SK-N-SH (cell line): ENCODE measurements around the gene NEURL2. TPM values are rescaled to one million over a fixed set of nuclear protein-coding genes. Genes with fewer than 3 reads are reported as not detected.

ENCODE experiments used
- CTCF ChIA-PET: fragments of 300-600, 350-600 bp; formaldehyde crosslinking; extraction: SDS; loops from one replicate; lab custom pipeline; 2021; lab: Yijun Ruan, JAX
- POLR2A ChIA-PET: fragments of 350-600 bp; sonication (Branson Sonifier 250); formaldehyde crosslinking; extraction: SDS; loops from one replicate; lab custom pipeline; 2020; ENCODE audit warnings: antibody characterized with exemption, inconsistent platforms; lab: Yijun Ruan, JAX
- DNase-seq: peaks from one replicate; pipeline ENCODE4 v3.0.0; 2012
- H2AFZ ChIP-seq: fragments of 200-600 bp; sonication (generic); 2 replicates; pipeline ENCODE4 v1.8.1; 2016; ENCODE audit warnings: antibody characterized with exemption, mild to moderate bottlenecking, low read depth
- H3F3A ChIP-seq: fragments of 200-600 bp; sonication (generic); replicated peaks from 2 replicates; pipeline ENCODE3; 2016; ENCODE audit warnings: antibody characterized with exemption, mild to moderate bottlenecking; ENCODE audit not compliant: insufficient read depth
- H3K27ac ChIP-seq, 2 experiments: fragments of 200-500 bp in 1 of 2; fragments of 200-600 bp in 1 of 2; sonication (Bioruptor generic) in 1 of 2; sonication (generic), shearing (Covaris generic) in 1 of 2; 2 replicates each; pipeline versions ENCODE4 v1.5.1 to v1.6.1; 2014 to 2016; ENCODE audit warnings: low read depth in 2 of 2, inconsistent platforms in 1 of 2, low read length in 1 of 2, mild to moderate bottlenecking in 1 of 2, mixed read lengths in 1 of 2
- H3K27me3 ChIP-seq: fragments of 200-600 bp; sonication (generic), shearing (Covaris generic); 2 replicates; pipeline ENCODE4 v1.6.1; 2016; ENCODE audit warnings: mixed run types; ENCODE audit not compliant: insufficient read depth
- H3K36me3 ChIP-seq, 2 experiments: fragments of 200-500 bp in 1 of 2; fragments of 200-600 bp in 1 of 2; sonication (Bioruptor generic) in 1 of 2; sonication (generic) in 1 of 2; replicated peaks in 1 of 2; 2 replicates each; pipeline versions ENCODE3 to v1.5.1; 2014 to 2016; ENCODE audit warnings: low read length in 1 of 2, mild to moderate bottlenecking in 1 of 2; ENCODE audit not compliant: insufficient read depth in 2 of 2, control insufficient read depth in 1 of 2
- H3K4me1 ChIP-seq, 2 experiments: fragments of 200-500 bp in 1 of 2; fragments of 200-600 bp in 1 of 2; sonication (Bioruptor generic) in 1 of 2; sonication (generic), shearing (Covaris generic) in 1 of 2; 2 replicates each; pipeline versions ENCODE4 v1.5.1 to v1.6.1; 2014 to 2016; ENCODE audit warnings: low read depth in 1 of 2, low read length in 1 of 2, mixed run types in 1 of 2; ENCODE audit not compliant: insufficient read depth in 2 of 2, control insufficient read depth in 1 of 2
- H3K4me2 ChIP-seq: fragments of 200-600 bp; sonication (generic), shearing (Covaris generic); 2 replicates; pipeline ENCODE4 v1.6.1; 2017; ENCODE audit warnings: mixed run types
- H3K4me3 ChIP-seq, 2 experiments: fragments of 200-500 bp in 1 of 2; fragments of 200-600 bp in 1 of 2; sonication (Bioruptor generic) in 1 of 2; sonication (generic), shearing (Covaris generic) in 1 of 2; 2 replicates each; pipeline versions ENCODE4 v1.5.1 to v1.8.1; 2014 to 2016; ENCODE audit warnings: low read depth in 2 of 2, inconsistent platforms in 1 of 2, low read length in 1 of 2, mild to moderate bottlenecking in 1 of 2, mixed read lengths in 1 of 2, moderate library complexity in 1 of 2
- H3K79me2 ChIP-seq: fragments of 200-600 bp; sonication (generic); 2 replicates; pipeline ENCODE4 v1.8.1; 2017; ENCODE audit warnings: mild to moderate bottlenecking; ENCODE audit not compliant: insufficient read depth
- H3K9ac ChIP-seq: fragments of 200-600 bp; sonication (generic); 2 replicates; pipeline ENCODE4 v1.6.1; 2017; ENCODE audit warnings: mixed run types
- H3K9me2 ChIP-seq: fragments of 200-600 bp; sonication (generic); 2 replicates; pipeline ENCODE4 v1.6.1; 2017; ENCODE audit warnings: mixed run types
- H3K9me3 ChIP-seq: fragments of 200-600 bp; sonication (generic); 2 replicates; pipeline ENCODE4 v1.6.1; 2017; ENCODE audit warnings: mixed run types, mild to moderate bottlenecking, moderate library complexity
- H4K20me1 ChIP-seq: fragments of 200-600 bp; sonication (generic); 2 replicates; pipeline ENCODE4 v1.6.1; 2017; ENCODE audit warnings: mild to moderate bottlenecking, mixed run types; ENCODE audit not compliant: insufficient read depth
- CHD2 ChIP-seq: fragments of 150-350 bp; IDR thresholded peaks from 2 replicates; pipeline ENCODE4 v1.6.1; 2018; ENCODE audit warnings: low read length; ENCODE audit not compliant: partially characterized antibody
- CTCF ChIP-seq: fragments of 200-600 bp; sonication (generic); IDR thresholded peaks from 2 replicates; pipeline ENCODE4 v1.6.1; 2017; ENCODE audit warnings: antibody characterized with exemption, mild to moderate bottlenecking, moderate library complexity
- EZH2phosphoT487 ChIP-seq: fragments of 200-600 bp; sonication (generic); IDR thresholded peaks from 2 replicates; pipeline ENCODE4 v1.6.1; 2017; ENCODE audit warnings: low read depth, mixed run types, mild to moderate bottlenecking, antibody characterized with exemption, moderate library complexity, borderline replicate concordance
- FOXJ3 ChIP-seq: sonication (generic); formaldehyde crosslinking; IDR thresholded peaks from 2 replicates; pipeline ENCODE4 v1.5.1; 2020; ENCODE audit warnings: mild to moderate bottlenecking, missing genetic modification reagents
- MEF2A ChIP-seq: IDR thresholded peaks from 2 replicates; pipeline ENCODE4 v1.4.0; 2012; ENCODE audit warnings: low read depth, borderline replicate concordance
- MXI1 ChIP-seq: IDR thresholded peaks from 2 replicates; pipeline ENCODE4 v1.6.1; 2012; ENCODE audit warnings: mild to moderate bottlenecking, low read depth, low read length, improper control_type of control experiment
- NFIC ChIP-seq: IDR thresholded peaks from 2 replicates; pipeline ENCODE4 v1.4.0; 2012; ENCODE audit warnings: borderline replicate concordance
- RCOR1 ChIP-seq: fragments of 150-350 bp; IDR thresholded peaks from 2 replicates; pipeline ENCODE4 v1.6.1; 2017; ENCODE audit warnings: antibody characterized with exemption, low read length
- RFX5 ChIP-seq: IDR thresholded peaks from 2 replicates; pipeline ENCODE4 v1.6.1; 2012; ENCODE audit warnings: mild to moderate bottlenecking, improper control_type of control experiment, low read length
- SIN3A ChIP-seq: IDR thresholded peaks from 2 replicates; pipeline ENCODE4 v1.6.1; 2012; ENCODE audit warnings: low read depth, mild to moderate bottlenecking, low read length, moderate library complexity, borderline replicate concordance
- TCF12 ChIP-seq: IDR thresholded peaks from 2 replicates; pipeline ENCODE4 v1.4.0; 2012
- TEAD4 ChIP-seq: IDR thresholded peaks from 2 replicates; pipeline ENCODE4 v1.4.0; 2012; ENCODE audit warnings: mild to moderate bottlenecking, borderline replicate concordance; ENCODE audit not compliant: insufficient read depth
- USF1 ChIP-seq: IDR thresholded peaks from 2 replicates; pipeline ENCODE4 v1.4.0; 2012; ENCODE audit warnings: low read depth, borderline replicate concordance
- ZBTB33 ChIP-seq: IDR thresholded peaks from 2 replicates; pipeline ENCODE4 v1.4.0; 2012; ENCODE audit warnings: low read depth, borderline replicate concordance
- WGBS: methylation state at CpG from one replicate; pipeline ENCODE4 v1.1.6; 2017; ENCODE audit warnings: low lambda C conversion rate; 5-methylcytosine and 5-hydroxymethylcytosine counted together
- polyA plus RNA-seq, 3 experiments: library from polyadenylated mRNA; depleted of rRNA; stranded (reverse); fragments of >200 nt; gene quantifications; 2 replicates each; pipeline ENCODE4 v1.2.3, GENCODE V29; 2012
- TF ChIP-seq, protein P1 (sequence below): IDR thresholded peaks from 2 replicates; pipeline ENCODE4; 2012
- TF ChIP-seq, protein P2 (sequence below): fragments of 150-350 bp; IDR thresholded peaks from 2 replicates; pipeline ENCODE4 v1.6.1; 2017; ENCODE audit warnings: antibody characterized with exemption, low read length, low read depth, borderline replicate concordance

The NEURL2 gene
- polyA plus RNA-seq, 1 of the 3 experiments (the other 2 are of a cell fraction), result 3.5 TPM

- no peak overlapping the region for H3K27ac ChIP-seq
- H3K9me2 ChIP-seq, result no peaks in the 10 kb centered on the region
- H3K79me2 ChIP-seq, result peaks cover 10% of the 10 kb centered on the region
- H3K9me3 ChIP-seq, result no peaks in the 10 kb centered on the region
- CTCF ChIA-PET, result interaction anchor here (1.1 to 2.0 kb wide), 4 partner anchors 17 to 75 kb away, joined by 3 to 13 read pairs (median 4); partner anchors contain the start of genes CTSA and NEURL2
- H3K36me3 ChIP-seq, result peaks cover 21 to 24% of the 10 kb centered on the region in 2 experiments
- WGBS, result 91% methylated on average over 9 of the region's 12 CpGs
- H3K27me3 ChIP-seq, result no peaks in the 10 kb centered on the region
- TF ChIP-seq MXI1, result no peak
- TF ChIP-seq RCOR1, result no peak
- TF ChIP-seq SIN3A, result no peak
- no peak for TF ChIP-seq ZBTB33
- TF ChIP-seq, protein P1, sequence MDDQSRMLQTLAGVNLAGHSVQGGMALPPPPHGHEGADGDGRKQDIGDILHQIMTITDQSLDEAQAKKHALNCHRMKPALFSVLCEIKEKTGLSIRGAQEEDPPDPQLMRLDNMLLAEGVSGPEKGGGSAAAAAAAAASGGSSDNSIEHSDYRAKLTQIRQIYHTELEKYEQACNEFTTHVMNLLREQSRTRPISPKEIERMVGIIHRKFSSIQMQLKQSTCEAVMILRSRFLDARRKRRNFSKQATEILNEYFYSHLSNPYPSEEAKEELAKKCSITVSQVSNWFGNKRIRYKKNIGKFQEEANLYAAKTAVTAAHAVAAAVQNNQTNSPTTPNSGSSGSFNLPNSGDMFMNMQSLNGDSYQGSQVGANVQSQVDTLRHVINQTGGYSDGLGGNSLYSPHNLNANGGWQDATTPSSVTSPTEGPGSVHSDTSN, result no peak
- no peak for TF ChIP-seq EZH2phosphoT487
- TF ChIP-seq CTCF, result no peak
- no peak for TF ChIP-seq TEAD4
- no peak for TF ChIP-seq TCF12
- TF ChIP-seq, all 33 proteins: peak for 0
- DNase-seq, result no peak
- H3K4me2 ChIP-seq, result 0 out of 2 replicates have a peak overlapping the region, but pooled peaks have one; percentile 55
- no peak overlapping the region for H3K4me3 ChIP-seq
- H3F3A ChIP-seq, result peaks cover 9% of the 10 kb centered on the region
- H4K20me1 ChIP-seq, result no peaks in the 10 kb centered on the region; the same call in 1 of the 2 replicates
- POLR2A ChIA-PET, result interaction anchor here (1.0 to 3.2 kb wide), 2 partner anchors 25 to 121 kb away, joined by 3 to 46 read pairs; partner anchors contain the start of gene PCIF1
- H3K4me1 ChIP-seq, result peaks cover 7 to 8% of the 10 kb centered on the region in 2 experiments; a peak in 1 of 4 replicates
- H3K9ac ChIP-seq, result no peak overlapping the region
- no peak overlapping the region for H2AFZ ChIP-seq
Measured at GRCh38 chr20:45909336-45909808, 18.4 kb upstream of the NEURL2 start.

GRCh38 chr20:45908084-45908483, 17.1 kb upstream of the NEURL2 start:
- Histone ChIP-seq H3K4me3 (no peak overlapping the region), H3F3A (peaks cover 12% of the 10 kb centered on the region), H3K4me2 (no peak overlapping the region), H3K27me3 (no peaks in the 10 kb centered on the region), H3K79me2 (peaks cover 10% of the 10 kb centered on the region), H3K9ac (no peak overlapping the region), H3K9me3 (no peaks in the 10 kb centered on the region), H3K9me2 (no peaks in the 10 kb centered on the region), H2AFZ (no peak overlapping the region), H3K4me1 (peaks cover 7 to 8% of the 10 kb centered on the region in 2 experiments; a peak in 1 of 4 replicates), H3K27ac (no peak overlapping the region), H4K20me1 (no peaks in the 10 kb centered on the region; the same call in 1 of the 2 replicates), H3K36me3 (peaks cover 30% of the 10 kb centered on the region in 2 experiments)
- WGBS, result 100% methylated on average over 2 of the region's 2 CpGs
- ChIA-PET POLR2A (interaction anchor here (1.1 to 1.3 kb wide), 2 partner anchors 8 to 11 kb away, joined by 3 to 4 read pairs; no protein-coding TSS in a partner anchor), CTCF (interaction anchor here (0.9 to 2.0 kb wide), 2 partner anchors 16 to 18 kb away, joined by 3 to 8 read pairs; no protein-coding TSS in a partner anchor)
- no peak for DNase-seq
- TF ChIP-seq FOXJ3 (no peak), MEF2A (no peak), CTCF (no peak), NFIC (no peak), CHD2 (no peak), RFX5 (no peak), USF1 (no peak), MXI1 (no peak)
- TF ChIP-seq, protein P2, sequence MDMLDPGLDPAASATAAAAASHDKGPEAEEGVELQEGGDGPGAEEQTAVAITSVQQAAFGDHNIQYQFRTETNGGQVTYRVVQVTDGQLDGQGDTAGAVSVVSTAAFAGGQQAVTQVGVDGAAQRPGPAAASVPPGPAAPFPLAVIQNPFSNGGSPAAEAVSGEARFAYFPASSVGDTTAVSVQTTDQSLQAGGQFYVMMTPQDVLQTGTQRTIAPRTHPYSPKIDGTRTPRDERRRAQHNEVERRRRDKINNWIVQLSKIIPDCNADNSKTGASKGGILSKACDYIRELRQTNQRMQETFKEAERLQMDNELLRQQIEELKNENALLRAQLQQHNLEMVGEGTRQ, result no peak
